Activated naive CD4-positive, alpha-beta T cell treated with Interleukin-2 at 50 U/mL for 16 hours (primary cell): ENCODE results near the gene NDUFS2.

Source experiments
- DNase-seq: peaks from one replicate; pipeline ENCODE4 v3.0.0-alpha.2; 2020

NDUFS2 gene

GRCh38 chr1:161172776-161173376, 29.3 kb upstream of the NDUFS2 start:
- no peak for DNase-seq

- DNase-seq: no peak
These were observed 28.5 kb upstream of the NDUFS2 start for GRCh38 chr1:161173711-161174110.

- no peak for DNase-seq
These were observed 27.3 kb upstream of the NDUFS2 start for GRCh38 chr1:161174911-161175310.

- DNase-seq: no peak
These were observed 26.3 kb upstream of the NDUFS2 start for GRCh38 chr1:161175771-161176453.

GRCh38 chr1:161176468-161177111, 25.6 kb upstream of the NDUFS2 start:
- DNase-seq: no peak

GRCh38 chr1:161177112-161177935, 24.8 kb upstream of the NDUFS2 start, which contains the start of gene B4GALT3:
Gene B4GALT3 (minus strand): TSS chr1:161177507. CDS start chr1:161176060, 1,447 bp downstream.
- DNase-seq: peak; percentile 96

- DNase-seq: no peak
These were observed 24.3 kb upstream of the NDUFS2 start for GRCh38 chr1:161177936-161178244.

GRCh38 chr1:161179698-161180097, 22.5 kb upstream of the NDUFS2 start:
- DNase-seq: no peak

- no peak for DNase-seq
These were observed 21.5 kb upstream of the NDUFS2 start for GRCh38 chr1:161180639-161181038.

GRCh38 chr1:161182214-161182613, 20.0 kb upstream of the NDUFS2 start:
- peak; percentile 67 for DNase-seq

- peak; percentile 72 for DNase-seq
These were observed 16.9 kb upstream of the NDUFS2 start for GRCh38 chr1:161185282-161185682.

GRCh38 chr1:161185732-161186311, 16.3 kb upstream of the NDUFS2 start:
- DNase-seq: no peak

- DNase-seq: no peak
These were observed 14.9 kb upstream of the NDUFS2 start for GRCh38 chr1:161187311-161187710.

GRCh38 chr1:161188381-161188780, 13.8 kb upstream of the NDUFS2 start:
- no peak for DNase-seq

GRCh38 chr1:161189036-161189435, 13.1 kb upstream of the NDUFS2 start:
- no peak for DNase-seq

- DNase-seq: no peak
These were observed 11.1 kb upstream of the NDUFS2 start for GRCh38 chr1:161190962-161191521.

GRCh38 chr1:161191971-161192370, 10.2 kb upstream of the NDUFS2 start:
- DNase-seq: no peak

- DNase-seq: peak; percentile 66
These were observed 9.4 kb upstream of the NDUFS2 start for GRCh38 chr1:161192476-161193465.

GRCh38 chr1:161193561-161194235, 8.5 kb upstream of the NDUFS2 start:
- no peak for DNase-seq

- no peak for DNase-seq
These were observed 7.0 kb upstream of the NDUFS2 start for GRCh38 chr1:161195171-161195570.

GRCh38 chr1:161196111-161196510, 6.1 kb upstream of the NDUFS2 start:
- DNase-seq: no peak
